Sigmoid colon (tissue), 7 donors: Measurements from ENCODE around the gene DLEU7. TPM values are rescaled to one million over a fixed set of nuclear protein-coding genes. Genes with fewer than 3 reads are reported as not detected.
A peak's percentile ranks its signal among the peaks of the same experiment; 100 is the strongest.

Experiments used
- DNase-seq: peaks from one replicate; pipeline ENCODE4 v3.0.0-alpha.2; 2019
- H3K27ac ChIP-seq, 4 donors: fragments of 200-600 bp; sonication (generic); one replicate each; pipeline ENCODE4 v1.5.1; 2016 to 2019; ENCODE audit warnings: mild to moderate bottlenecking in 1 of 4
- H3K27me3 ChIP-seq, 3 donors: fragments of 200-600 bp; sonication (generic); one replicate each; pipeline ENCODE4 v1.5.1; 2019; ENCODE audit warnings: mild to moderate bottlenecking in 1 of 3
- H3K36me3 ChIP-seq, 4 donors: fragments of 200-600 bp; sonication (generic); one replicate each; pipeline ENCODE4 v1.5.1; 2016 to 2019
- H3K4me1 ChIP-seq, 4 donors: fragments of 200-600 bp; sonication (generic); one replicate each; pipeline ENCODE4 v1.5.1; 2017 to 2019
- H3K4me3 ChIP-seq, 4 donors: fragments of 200-600 bp; sonication (generic); one replicate each; pipeline ENCODE4 v1.5.1; 2017 to 2019; ENCODE audit warnings: mild to moderate bottlenecking in 2 of 4, moderate library complexity in 1 of 4
- H3K9me3 ChIP-seq, 4 donors: fragments of 200-600 bp in 3 of 4; sonication (generic) in 3 of 4; one replicate each; pipeline versions ENCODE4 v1.5.1 to v1.6.1; 2013 to 2019
- EP300 ChIP-seq, 4 donors: sonication (generic); formaldehyde crosslinking; IDR thresholded peaks; one replicate each; pipeline ENCODE4 v1.6.1; 2017; ENCODE audit warnings: antibody characterized with exemption in 4 of 4
- POLR2A ChIP-seq, 2 donors: fragments of 450-650 bp; IDR thresholded peaks; one replicate each; pipeline ENCODE4 v1.6.1; 2016; ENCODE audit warnings: antibody characterized with exemption in 2 of 2, mild to moderate bottlenecking in 2 of 2, moderate library complexity in 2 of 2
- POLR2AphosphoS5 ChIP-seq, 4 donors: sonication (generic); formaldehyde crosslinking; IDR thresholded peaks; one replicate each; pipeline ENCODE4 v1.6.1; 2017; ENCODE audit warnings: antibody characterized with exemption in 4 of 4
- WGBS, 2 donors: extraction: QIAGEN DNeasy Blood & Tissue Kit; methylation state at CpG; one replicate each; pipeline ENCODE4 v1.1.7; 2013; 5-methylcytosine and 5-hydroxymethylcytosine counted together
- intact Hi-C: fragments of 100-400 bp; cut with DNase I; formaldehyde crosslinking; loops from one replicate; pipeline ENCODE4 v1.15.1; 2023
- polyA plus RNA-seq, 3 donors: library from polyadenylated mRNA; stranded (reverse); fragments of 200-250 nt; gene quantifications; one replicate each; pipeline ENCODE4 v1.2.3, GENCODE V29; 2013
- total RNA-seq, 4 donors: library from RNA; depleted of rRNA; stranded (reverse); fragments of >200 nt; gene quantifications; one replicate each; pipeline ENCODE4 v1.1.0, GENCODE V29; 2016
- TF ChIP-seq, protein P1 (sequence below), 4 experiments: fragments of 450-650 bp in 3 of 4; fragments of 200-600 bp in 1 of 4; IDR thresholded peaks; one replicate each; pipeline ENCODE4 v1.5.1; 2016 to 2019; ENCODE audit warnings: antibody characterized with exemption in 4 of 4, mild to moderate bottlenecking in 3 of 4, moderate library complexity in 2 of 4
- donor health status: healthy with polysubstance abuse.
- donor health status: Bipolar disorder and iron deficiency.
- donor health status: healthy.

The DLEU7 gene
- total RNA-seq (1 to 10 TPM in 1 of 4 donors, under 1 TPM in 2, not detected in 1; 0.41 to 1.1 (median 0.82) TPM), polyA plus RNA-seq (under 1 TPM in 1 of 3 donors, not detected in 2; 0.10 TPM)

DNA sequence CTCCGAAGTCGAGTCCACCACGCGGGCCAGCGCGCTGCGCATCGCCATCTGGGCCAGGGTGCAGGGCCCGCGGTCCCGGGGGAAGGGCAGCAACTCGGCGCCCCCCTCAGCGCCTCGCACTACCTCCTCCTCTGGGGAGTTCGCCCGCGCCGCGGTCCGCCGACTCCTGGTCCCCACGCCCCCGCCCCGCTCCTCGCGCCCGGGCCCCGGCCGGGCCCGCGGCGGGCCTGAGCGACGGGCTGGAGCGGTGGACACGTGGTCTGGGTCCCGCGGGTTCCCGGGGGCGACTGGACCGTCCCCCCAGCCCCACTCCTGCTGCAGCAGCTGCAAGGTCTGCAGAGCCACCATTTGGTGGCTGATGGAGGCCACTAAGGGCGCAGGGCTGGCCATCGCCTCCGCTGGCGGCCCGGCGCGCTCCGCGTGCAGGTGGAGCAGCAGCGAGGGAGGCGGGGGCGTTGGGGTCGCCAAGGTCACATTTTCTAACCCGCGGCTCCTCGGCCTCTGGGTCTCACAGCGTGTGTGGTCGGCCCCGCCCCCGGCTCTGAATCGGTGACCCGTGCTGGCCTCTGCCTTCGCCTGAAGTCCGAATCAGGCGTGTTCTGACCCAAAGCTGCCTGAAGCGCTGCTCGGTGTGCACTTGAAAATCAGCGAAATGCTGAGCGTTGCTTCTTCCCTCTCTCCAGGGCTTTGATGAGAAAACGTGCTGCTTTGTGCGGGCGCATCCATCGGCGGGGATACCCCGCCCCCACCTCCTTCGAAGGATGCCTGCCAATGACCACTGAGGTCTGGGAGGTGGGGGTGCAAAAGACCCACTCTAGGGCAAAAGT is at the start of gene DLEU7:
DLEU7 (minus strand) TSS at position 436 of the 827 bp plus-strand sequence; CDS start at position 390, 46 bp downstream.
- Histone ChIP-seq H3K9me3 (no peaks in the 10 kb centered on the region), H3K27ac (no peak within 1 kb of the TSS), H3K27me3 (peaks cover 0 to 27% (median 15%) of the 10 kb centered on the region in 3 donors), H3K4me3 (peak within 1 kb of the TSS in 3 of 4 donors; percentile 11 to 42 (median 37)), H3K36me3 (no peaks in the 10 kb centered on the region), H3K4me1 (peaks cover 0 to 13% (median 11%) of the 10 kb centered on the region in 4 donors)
- intact Hi-C loops, result no loop called here
- DNase-seq, result no peak
- WGBS, 2 donors, result 28 to 44% methylated on average over 78 of the region's 78 CpGs
- TF ChIP-seq POLR2A (IDR thresholded peaks at IDR 0.05) (no peak), POLR2AphosphoS5 (IDR thresholded peaks at IDR 0.05) (no peak)
- TF ChIP-seq, protein P1, sequence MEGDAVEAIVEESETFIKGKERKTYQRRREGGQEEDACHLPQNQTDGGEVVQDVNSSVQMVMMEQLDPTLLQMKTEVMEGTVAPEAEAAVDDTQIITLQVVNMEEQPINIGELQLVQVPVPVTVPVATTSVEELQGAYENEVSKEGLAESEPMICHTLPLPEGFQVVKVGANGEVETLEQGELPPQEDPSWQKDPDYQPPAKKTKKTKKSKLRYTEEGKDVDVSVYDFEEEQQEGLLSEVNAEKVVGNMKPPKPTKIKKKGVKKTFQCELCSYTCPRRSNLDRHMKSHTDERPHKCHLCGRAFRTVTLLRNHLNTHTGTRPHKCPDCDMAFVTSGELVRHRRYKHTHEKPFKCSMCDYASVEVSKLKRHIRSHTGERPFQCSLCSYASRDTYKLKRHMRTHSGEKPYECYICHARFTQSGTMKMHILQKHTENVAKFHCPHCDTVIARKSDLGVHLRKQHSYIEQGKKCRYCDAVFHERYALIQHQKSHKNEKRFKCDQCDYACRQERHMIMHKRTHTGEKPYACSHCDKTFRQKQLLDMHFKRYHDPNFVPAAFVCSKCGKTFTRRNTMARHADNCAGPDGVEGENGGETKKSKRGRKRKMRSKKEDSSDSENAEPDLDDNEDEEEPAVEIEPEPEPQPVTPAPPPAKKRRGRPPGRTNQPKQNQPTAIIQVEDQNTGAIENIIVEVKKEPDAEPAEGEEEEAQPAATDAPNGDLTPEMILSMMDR (IDR thresholded peaks at IDR 0.05), result no peak

DNA sequence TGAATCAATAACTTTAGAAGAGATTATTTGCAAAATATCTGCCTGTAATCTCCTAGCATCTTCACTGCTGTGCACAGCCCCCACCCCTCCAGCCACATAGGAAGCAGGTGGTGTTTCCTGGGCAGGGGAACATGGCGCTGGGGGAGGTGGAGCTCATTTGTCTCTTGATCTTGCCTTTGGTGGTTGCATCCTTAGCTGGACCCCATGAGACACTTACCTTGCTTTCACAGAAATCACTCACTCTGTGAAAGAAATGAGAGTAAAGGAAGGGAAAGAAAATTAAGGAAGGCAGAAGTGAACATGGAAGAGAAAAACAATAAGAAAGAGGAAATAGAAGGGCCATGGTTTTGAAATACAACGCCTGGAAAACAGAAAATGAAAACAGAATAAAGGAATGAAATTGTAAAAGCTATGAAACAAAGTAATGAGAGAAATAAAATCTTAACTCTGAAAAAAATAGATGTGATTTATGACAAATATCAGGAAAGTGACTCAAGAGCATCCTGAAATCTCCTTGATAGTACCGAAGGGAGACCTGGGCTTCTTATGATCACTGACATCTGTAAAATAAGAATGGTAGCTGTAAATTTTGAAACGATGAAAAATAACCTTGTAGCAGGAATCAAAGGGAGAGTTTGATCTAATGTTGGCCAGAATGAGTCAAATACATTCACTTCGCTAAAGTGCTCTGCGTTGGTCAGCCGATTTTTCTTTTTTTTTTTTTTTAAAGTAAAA is 48.9 kb upstream of the DLEU7 start:
- H3K4me1 ChIP-seq, result no peaks in the 10 kb centered on the region
- H3K27me3 ChIP-seq, result no peaks in the 10 kb centered on the region
- intact Hi-C loops, result no loop called here
- WGBS, 2 donors, result 59 to 81% methylated on average over 7 of the region's 7 CpGs
- no peaks in the 10 kb centered on the region for H3K9me3 ChIP-seq
- no peak overlapping the region for H3K4me3 ChIP-seq
- no peak for DNase-seq
- H3K27ac ChIP-seq, result no peak overlapping the region
- H3K36me3 ChIP-seq, result no peaks in the 10 kb centered on the region
- TF ChIP-seq POLR2AphosphoS5 (IDR thresholded peaks at IDR 0.05) (no peak), POLR2A (IDR thresholded peaks at IDR 0.05) (no peak), EP300 (IDR thresholded peaks at IDR 0.05) (no peak)
- TF ChIP-seq, protein P1 (IDR thresholded peaks at IDR 0.05), result no peak

DNA sequence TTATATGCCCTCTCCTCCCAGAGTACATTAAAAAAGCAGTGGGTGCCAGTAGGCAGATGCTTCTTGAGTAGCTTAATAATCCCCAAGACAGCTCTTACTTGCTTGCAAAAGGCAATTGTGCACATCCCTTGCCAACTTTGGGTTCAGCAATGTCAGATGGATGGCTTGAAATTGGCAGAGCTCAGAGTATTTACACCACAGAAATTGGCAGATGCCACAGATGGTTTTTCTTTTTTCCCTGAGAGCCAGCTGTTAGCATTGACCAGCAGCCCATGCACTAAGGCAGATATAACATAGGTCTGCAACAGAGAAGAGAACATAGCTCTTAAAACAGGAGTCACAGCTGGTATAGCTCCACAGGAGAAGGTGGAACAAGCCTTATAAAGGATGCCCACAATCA is 47.7 kb upstream of the DLEU7 start:
- DNase-seq, result no peak
- no peaks in the 10 kb centered on the region for H3K9me3 ChIP-seq
- H3K27ac ChIP-seq, result no peak overlapping the region
- TF ChIP-seq POLR2A (IDR thresholded peaks at IDR 0.05), result no peak
- no peak for TF ChIP-seq EP300 (IDR thresholded peaks at IDR 0.05)
- TF ChIP-seq POLR2AphosphoS5 (IDR thresholded peaks at IDR 0.05), result no peak
- TF ChIP-seq, protein P1 (IDR thresholded peaks at IDR 0.05), result no peak
- H3K27me3 ChIP-seq, result no peaks in the 10 kb centered on the region
- H3K4me3 ChIP-seq, result no peak overlapping the region
- no peaks in the 10 kb centered on the region for H3K36me3 ChIP-seq
- intact Hi-C loops, result no loop called here
- H3K4me1 ChIP-seq, result no peaks in the 10 kb centered on the region

DNA sequence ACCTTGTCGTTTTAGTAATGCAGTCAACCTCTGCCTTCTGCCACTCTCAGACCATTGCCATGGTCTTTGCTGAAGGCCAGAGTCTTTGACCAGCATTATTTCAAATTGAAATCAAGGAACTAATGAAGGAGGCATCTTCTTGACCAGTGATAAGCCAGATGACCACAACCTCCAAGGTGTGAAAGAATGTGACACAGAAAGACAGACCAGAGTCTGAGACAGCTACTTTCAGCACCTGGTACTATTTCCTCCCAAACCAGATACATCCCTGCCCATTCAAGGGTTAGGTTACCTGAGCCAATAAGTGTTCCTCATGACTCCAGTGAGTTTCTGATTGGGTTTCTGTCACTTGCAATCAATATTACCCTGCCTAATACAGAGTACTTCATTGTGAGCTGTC is 45.8 kb upstream of the DLEU7 start:
- Histone ChIP-seq H3K27me3 (no peaks in the 10 kb centered on the region), H3K9me3 (no peaks in the 10 kb centered on the region), H3K4me1 (no peaks in the 10 kb centered on the region), H3K27ac (no peak overlapping the region), H3K36me3 (no peaks in the 10 kb centered on the region), H3K4me3 (no peak overlapping the region)
- TF ChIP-seq, protein P1 (IDR thresholded peaks at IDR 0.05), result no peak
- TF ChIP-seq POLR2A (IDR thresholded peaks at IDR 0.05) (no peak), POLR2AphosphoS5 (IDR thresholded peaks at IDR 0.05) (no peak), EP300 (IDR thresholded peaks at IDR 0.05) (no peak)
- 0 to 39% methylated on average over 1 of the region's 1 CpG for WGBS, 2 donors
- DNase-seq, result no peak
- intact Hi-C loops, result no loop called here
